ENCODE measurements around the gene C16orf86.

Gene C16orf86

GRCh38 chr16:67659675-67660563, 6.7 kb upstream of the C16orf86 start, which contains the start of gene ACD:
Gene ACD, minus strand, starts transcription at chr16:67660260. Its CDS starts 40 bp downstream, at chr16:67660220.
- peak within 1 kb of the TSS; percentile 72 for H3K4me3 ChIP-seq (ENCODE audit: low read depth, low read length)
- no peak for TF ChIP-seq CTCF (IDR thresholded peaks at IDR 0.05; ENCODE audit: borderline replicate concordance, insufficient read depth, low read depth, low read length)

- TF ChIP-seq CTCF (IDR thresholded peaks at IDR 0.05; ENCODE audit: borderline replicate concordance, insufficient read depth, low read depth, low read length): 0 out of 2 replicates have a peak, but pooled peaks have one; percentile 3
- peak within 1 kb of the TSS; percentile 72 for H3K4me3 ChIP-seq (ENCODE audit: low read depth, low read length)
Observed at GRCh38 chr16:67660564-67661028, 6.0 kb upstream of the C16orf86 start, which contains the start of gene PARD6A. Gene PARD6A, plus strand, starts transcription at chr16:67660960. Its CDS starts 79 bp downstream, at chr16:67661039.

- H3K4me3 ChIP-seq (ENCODE audit: low read depth, low read length): peak overlapping the region; percentile 63
- TF ChIP-seq CTCF (IDR thresholded peaks at IDR 0.05; ENCODE audit: borderline replicate concordance, insufficient read depth, low read depth, low read length): no peak
Observed at GRCh38 chr16:67661101-67661761, 5.4 kb upstream of the C16orf86 start.

- H3K4me3 ChIP-seq (ENCODE audit: low read depth, low read length): no peak overlapping the region
- no peak for TF ChIP-seq CTCF (IDR thresholded peaks at IDR 0.05; ENCODE audit: borderline replicate concordance, insufficient read depth, low read depth, low read length)
Observed at GRCh38 chr16:67661886-67662652, 4.5 kb upstream of the C16orf86 start.

- H3K4me3 ChIP-seq (ENCODE audit: low read depth, low read length): no peak overlapping the region
- TF ChIP-seq CTCF (IDR thresholded peaks at IDR 0.05; ENCODE audit: borderline replicate concordance, insufficient read depth, low read depth, low read length): no peak
Observed at GRCh38 chr16:67662653-67663010, 4.0 kb upstream of the C16orf86 start.

GRCh38 chr16:67663151-67663876, 3.3 kb upstream of the C16orf86 start:
- H3K4me3 ChIP-seq (ENCODE audit: low read depth, low read length): no peak overlapping the region
- TF ChIP-seq CTCF (IDR thresholded peaks at IDR 0.05; ENCODE audit: borderline replicate concordance, insufficient read depth, low read depth, low read length): peak; percentile 25; the same call in 1 of the 2 replicates
